ENCODE results near the gene SEMA5A. TPM values are rescaled to one million over a fixed set of nuclear protein-coding genes. Genes with fewer than 3 reads are reported as not detected.

The SEMA5A gene
- total RNA-seq, 1 donor from 2014 or later = under 0.01 TPM

DNA sequence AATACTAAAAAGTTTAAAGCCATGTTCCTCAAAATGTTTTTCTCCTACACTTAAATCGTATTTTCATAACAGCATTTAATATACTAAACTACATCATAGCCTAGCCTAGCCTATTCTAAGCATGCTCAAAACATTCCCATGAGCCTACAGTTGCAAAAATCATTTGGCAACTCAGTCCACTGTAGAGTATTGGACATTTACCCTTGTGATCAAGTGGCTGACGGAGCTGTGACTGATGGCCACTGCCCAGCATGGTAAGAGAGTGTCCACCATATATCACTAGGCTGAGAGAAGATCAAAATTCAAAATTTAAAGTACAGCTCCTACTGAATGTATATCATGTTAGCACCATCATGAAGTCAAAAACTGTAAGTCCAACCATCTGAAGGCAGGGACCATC is 30.9 kb downstream of the SEMA5A start:
- DNase-seq (ENCODE audit: low read depth in 2 of 2) = no peak

DNA sequence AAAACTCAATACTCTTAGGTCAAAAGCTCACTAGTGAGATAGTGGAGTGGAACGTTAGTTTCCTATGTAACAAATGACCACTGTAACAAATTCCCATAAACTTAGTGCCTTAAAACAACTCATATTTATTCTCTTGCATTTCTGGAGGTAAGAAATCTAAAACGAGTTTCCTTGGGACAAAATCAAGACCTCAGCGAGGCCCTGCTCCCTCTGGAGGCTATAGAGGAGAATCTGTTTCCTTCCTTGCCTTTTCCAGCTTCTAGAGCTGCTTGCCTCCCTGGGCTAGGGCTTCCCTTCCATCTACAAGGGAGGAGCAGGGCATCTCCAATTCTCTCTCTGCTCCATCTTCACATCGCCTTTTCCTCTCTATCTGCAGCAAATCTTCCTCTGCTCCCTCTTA is 32.0 kb downstream of the SEMA5A start:
- DNase-seq (ENCODE audit: low read depth in 2 of 2) = no peak

DNA sequence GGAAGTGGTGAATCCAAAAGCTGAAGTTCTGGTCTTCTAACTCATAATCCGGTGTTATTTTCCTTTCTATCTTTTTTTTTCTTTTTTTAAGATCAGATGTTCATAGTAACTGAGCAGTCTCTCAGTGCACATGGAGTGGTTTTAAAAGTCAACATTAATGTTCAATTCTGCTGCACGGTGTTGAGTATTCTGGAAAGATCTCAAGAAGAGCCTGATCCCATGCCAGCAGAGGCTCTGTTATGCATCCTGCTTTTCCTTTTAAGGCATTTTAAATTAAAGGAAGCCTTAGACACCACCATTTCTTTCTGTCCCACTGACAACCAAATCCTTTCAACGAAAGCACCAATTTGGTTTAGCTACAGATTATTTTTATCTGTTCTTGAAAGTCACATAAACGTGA is 33.4 kb downstream of the SEMA5A start:
- DNase-seq (ENCODE audit: low read depth in 2 of 2) = no peak

DNA sequence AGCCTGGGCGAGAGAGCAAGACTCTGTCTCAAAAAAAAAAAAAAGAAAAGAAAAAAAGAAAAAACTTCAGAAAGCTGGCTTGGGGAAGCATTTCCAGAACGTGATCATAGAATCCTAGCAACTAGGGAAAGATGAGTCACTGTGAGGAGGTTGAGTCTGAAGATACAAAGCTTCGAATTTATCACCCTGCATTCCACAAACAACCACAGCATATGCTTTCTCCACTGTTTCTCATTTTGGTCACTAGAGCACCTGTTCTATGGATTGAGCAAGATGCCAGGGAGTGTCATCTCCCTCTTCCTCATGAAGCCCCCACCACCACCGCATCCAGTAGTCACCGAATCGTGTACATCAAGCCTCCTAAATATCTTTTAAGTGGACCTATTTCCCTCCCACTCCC is 37.9 kb downstream of the SEMA5A start:
- no peak for DNase-seq (ENCODE audit: low read depth in 2 of 2)

DNA sequence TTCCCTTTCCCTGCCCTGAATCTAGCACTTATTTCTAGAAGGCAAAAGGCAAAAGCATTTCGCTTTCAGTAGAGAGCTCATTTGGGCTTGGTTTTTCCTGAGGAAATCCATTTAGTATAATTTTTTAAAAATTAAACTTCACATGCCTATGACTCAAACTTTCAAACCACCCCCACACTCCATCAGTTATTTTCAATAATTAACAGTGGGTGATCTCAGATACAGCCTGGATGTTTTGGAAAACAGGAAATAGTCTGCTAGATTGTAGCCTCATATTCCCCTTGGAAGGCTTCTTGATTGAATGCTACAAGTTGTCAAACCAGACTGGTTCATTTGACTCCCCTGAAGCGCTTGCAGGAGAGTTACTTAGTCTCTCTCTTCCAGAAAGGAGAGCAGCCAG is 40.6 kb downstream of the SEMA5A start:
- no peak for DNase-seq (ENCODE audit: low read depth in 2 of 2)

DNA sequence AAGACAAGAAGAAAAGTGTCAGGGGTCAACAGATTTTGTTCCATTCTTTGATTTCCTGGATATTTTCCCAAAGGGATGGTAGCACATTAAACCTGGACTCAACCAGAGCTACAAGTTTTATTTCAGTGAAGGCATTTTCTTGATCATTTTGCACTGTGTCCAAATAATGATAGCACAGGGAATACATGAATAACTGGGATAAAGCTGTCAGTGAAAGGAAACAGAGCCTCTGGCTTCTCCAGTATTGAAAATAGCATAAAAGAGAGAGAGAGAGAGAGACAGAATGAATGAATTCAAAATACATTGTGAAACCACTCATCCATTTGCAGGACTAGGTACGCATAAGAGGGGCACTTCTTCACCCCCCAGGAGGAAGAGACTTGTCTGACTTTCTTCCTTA is 43.0 kb downstream of the SEMA5A start:
- DNase-seq (ENCODE audit: low read depth in 2 of 2) = no peak

DNA sequence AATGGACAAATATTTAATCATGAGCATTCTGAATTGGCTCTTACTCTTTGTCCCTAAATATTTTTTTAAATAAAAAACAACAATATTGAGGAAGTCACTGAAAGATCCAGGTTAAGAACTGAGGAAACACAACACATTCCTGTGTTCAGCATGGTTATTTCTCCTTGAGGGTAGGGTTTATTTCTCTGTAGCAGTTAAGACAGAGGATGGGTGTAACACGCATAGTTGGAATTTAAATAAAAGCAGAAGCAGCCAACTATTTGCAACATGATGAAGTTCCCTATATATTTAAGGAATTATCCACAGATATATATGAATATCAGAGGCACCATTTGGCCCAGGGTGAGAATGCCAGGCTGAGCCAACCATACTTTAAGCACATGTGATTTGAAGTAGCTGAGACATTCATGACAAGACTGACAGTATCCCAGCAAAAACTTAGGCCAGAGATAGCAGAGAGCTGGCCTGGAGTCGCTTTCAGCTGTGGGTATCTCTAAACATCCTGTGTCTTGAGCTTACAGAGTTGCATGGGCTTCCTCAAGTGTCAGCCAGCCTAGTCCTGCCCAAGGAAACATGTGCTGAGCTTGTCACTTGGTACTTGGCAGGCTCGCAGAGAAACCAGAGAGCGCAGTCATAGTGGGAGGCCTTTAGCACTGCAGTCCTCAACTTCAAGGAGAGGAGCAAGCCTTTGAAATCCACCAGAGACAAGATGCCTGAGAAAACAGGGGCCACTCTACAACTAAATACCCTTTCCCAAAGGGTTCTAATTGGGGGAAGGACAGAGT is 43.6 kb downstream of the SEMA5A start:
- no peak for DNase-seq (ENCODE audit: low read depth in 2 of 2)

DNA sequence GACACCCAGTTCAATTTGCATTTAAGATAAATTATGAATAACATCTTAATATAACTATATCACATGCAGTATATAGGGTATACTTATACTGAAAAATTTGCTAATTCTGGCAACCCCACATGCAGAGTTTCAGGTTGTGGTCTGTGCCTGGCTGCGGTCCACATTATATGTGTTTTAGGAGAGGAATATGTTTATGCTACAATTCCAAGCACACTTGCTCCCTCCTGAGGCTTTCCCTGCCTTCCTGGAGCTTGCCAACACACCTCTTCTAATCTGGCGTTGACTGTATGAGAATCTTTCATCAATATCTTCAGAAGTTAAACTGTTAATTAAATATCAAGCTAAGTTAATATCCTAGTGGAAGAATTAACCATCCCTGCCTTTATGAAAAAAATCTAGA is 45.2 kb downstream of the SEMA5A start:
- DNase-seq (ENCODE audit: low read depth in 2 of 2) = no peak

DNA sequence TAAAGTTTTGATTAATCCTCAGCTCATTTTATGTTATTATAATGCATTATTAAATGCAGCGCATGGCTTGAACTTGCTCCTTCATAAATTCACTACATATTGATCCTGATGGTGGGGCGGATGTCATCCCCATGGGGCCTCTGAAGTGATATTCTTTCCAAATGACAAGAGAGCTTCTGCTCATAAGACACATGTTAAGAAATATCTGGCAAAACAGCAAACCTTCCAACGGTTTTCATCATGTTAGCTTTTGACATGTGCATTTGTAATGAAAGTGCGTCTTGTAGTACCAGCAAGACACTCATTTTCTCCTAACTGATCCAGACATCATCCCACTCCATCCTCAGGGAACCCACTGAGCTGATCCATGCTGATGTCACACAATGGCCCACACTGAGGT is 45.7 kb downstream of the SEMA5A start:
- DNase-seq (ENCODE audit: low read depth in 2 of 2) = no peak

DNA sequence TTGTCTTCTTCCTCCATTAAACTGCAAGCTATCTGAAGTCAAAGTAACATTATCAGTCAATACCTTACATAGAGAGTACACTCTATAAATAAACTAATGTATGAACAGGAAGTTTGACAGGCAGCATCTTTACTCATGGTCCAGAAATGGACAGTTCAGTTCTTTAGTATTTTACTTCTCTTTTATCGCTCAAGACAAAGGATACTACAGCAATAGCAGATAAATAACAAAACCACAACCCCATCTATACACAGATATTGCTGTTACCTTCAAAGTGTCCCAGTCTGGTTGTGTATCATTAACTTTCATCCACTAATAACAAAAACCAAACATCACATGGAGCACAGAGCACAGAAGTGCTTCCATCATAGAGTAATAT is 46.4 kb downstream of the SEMA5A start:
- no peak for DNase-seq (ENCODE audit: low read depth in 2 of 2)

DNA sequence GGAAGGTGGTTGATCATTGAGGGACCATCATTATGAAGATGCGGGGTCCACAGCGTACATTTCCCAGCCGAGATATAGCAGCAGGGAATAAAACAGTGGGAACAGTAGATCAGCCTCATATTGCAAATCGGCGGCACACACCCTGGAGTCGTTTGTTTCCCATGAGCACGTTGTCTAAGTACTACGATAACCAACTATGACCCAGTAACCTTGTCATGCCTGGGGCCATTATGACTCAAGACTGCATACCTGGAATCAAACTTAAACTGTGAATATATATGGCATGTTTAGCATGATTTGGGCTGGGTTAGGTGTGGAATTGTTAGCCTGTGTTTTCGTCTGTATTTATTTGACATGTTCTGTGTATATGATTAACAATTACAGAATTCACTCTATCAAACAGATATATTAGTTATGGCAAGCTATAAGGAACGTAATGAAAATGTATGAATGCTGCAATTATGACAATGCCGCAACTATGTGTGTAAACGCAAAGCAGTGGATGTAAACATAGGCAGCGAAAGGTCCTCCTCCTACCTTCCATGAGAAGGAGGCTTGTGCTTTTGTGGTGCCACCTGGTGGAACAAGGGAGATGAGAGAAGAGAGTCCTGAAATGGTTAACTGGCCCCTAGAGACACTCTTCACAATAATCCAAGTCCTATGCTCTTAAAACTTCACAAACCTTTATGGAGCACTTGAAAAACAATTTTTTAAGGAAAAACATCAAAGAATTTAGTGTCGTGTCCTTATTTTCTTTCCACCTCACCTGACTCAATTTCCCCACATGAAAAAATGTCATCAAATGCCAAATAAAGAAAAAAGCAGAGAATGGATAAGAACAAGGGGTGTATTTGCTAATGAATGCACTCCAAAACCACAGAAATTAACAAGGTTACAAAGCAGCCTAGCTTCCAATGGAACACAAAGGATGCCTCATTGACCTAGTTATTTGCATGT is 47.1 kb downstream of the SEMA5A start:
- DNase-seq (ENCODE audit: low read depth in 2 of 2) = peak in 1 of 2 donors; percentile 2

DNA sequence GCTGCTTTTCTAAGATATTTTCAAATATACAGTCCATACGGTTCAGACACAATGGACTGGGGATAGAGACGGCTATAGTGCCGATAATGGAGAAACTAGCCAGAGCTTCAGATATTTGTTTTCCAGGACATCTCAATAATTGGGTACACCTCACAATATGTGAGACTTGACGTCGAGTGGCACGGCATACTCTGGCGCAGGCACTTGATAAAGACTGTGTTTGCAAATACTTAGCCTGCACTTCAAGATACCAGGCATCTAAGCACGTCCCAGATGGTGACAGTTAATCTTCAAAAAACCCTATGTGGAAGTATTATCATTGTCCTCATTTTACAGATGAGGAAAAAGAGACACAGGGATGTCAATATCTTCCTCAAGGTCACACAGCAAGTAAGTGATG is 48.5 kb downstream of the SEMA5A start:
- DNase-seq (ENCODE audit: low read depth in 2 of 2) = no peak

DNA sequence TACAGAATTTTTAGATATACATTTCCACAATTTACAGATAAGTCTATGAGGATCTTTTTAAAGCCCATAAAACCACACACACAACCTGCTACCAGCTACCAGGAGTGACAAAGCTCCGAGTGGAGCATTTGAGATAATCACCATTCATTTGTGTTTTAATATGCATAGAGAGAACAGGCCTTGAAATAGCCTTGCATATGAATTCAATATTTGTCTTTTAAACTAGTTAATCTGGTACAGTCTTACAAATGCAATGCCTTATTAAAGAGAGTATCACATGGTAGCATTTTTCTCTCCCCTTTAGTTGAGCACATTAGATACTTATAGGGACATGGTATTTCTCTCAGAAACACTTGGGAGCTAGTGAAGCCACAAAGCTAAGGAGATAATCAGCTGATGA is 49.1 kb downstream of the SEMA5A start:
- DNase-seq (ENCODE audit: low read depth in 2 of 2) = no peak

DNA sequence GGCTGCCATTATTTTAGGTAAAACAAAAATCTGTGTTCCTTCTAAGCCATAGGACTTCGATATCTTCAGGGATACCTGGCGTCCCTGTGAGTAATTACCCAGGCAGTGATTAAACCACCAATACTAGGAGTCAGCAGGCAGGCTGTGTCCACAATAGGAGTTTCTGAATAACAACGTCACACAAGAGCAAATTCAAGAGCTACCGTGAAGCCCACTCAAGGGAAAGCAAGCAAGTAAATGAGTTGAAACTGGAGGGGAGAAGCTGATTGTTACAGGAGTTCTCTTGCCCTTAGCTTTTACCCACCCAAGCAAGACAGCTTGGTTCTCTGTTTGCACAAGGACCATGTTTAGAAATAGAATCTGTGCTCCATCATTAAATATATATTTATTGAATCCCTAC is 50.8 kb downstream of the SEMA5A start:
- no peak for DNase-seq (ENCODE audit: low read depth in 2 of 2)

DNA sequence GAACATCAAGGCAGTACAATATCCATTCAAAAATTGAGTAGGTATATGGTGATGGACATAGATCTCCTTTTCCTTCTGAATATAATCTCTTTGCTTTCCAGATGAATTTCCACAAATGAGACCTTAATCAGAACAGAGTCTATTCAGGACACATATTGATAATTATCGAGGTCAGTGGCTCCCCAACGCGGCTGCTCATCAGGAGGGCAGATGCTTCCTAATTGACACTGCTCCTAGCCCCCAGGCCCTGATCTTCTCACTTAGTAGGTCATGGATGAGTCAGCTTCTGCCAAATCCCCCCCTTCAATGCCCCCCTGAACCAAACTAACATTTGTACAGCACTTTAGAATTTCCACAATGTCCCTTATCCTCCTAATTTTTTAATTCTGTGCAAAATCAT is 51.6 kb downstream of the SEMA5A start:
- no peak for DNase-seq (ENCODE audit: low read depth in 2 of 2)

DNA sequence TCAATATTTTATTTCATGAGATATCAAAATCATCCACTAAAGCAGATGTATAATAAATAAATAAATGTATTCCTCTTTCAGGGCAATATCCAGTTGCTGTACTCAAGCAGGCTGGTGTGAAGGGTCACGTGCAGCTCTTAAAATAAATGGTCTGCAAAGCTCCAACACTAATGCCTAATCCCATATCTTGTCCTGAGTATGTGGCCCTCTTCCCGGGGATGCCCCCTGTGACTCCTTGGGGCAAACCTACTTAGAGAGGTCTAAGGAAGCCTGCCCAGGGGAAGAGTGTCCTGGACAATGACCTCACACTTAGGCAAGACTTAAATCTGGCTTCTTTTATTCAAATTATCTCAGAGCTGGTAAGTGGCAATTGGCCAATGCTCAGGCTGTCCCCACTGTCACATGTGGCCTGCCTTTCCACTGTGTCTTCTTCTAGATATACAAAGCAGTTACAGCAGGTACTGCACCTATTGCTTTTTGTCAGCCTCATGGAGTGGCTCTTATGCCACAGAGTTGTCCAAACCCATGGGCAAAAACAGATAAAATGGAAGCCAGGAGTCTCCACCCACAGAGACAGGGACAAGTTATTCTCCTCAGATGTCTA is 55.3 kb downstream of the SEMA5A start:
- no peak for DNase-seq (ENCODE audit: low read depth in 2 of 2)

DNA sequence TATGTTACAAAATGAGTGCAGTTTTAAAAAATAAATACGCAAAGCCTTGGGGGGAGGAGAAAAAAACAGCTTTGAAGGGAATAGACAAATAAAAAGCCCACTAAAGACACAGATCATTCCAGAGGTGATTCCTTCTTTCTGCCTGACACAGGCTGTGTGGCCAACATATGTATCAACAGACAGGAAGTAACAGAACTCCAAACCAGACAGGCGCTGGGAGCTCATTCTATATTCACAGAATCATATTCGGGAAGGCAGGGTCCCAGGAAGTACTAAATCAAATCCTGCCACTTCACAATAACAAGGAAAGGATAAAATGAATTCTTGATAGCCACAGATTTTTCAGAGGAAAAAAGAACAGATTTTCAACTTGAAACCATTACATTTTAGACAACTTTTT is 62.1 kb downstream of the SEMA5A start:
- no peak for DNase-seq (ENCODE audit: low read depth in 2 of 2)

DNA sequence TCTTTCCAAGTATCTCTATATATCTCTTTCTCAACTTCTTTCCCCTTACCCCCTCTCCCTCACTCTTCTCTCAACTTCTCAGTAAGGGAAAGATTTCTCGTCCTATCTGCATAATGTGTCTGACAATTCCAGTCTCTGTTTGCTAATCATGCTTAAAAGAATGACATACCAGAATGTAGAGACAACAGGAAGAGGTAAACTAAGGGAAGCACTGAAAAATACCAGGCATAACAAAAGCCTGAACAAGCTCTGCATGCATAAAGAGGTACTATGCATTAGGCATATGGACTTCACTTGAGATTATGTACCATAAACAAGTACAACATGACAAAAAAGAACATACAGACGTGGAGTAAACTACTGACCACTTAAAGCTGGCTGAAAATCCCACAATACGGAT is 62.6 kb downstream of the SEMA5A start:
- no peak for DNase-seq (ENCODE audit: low read depth in 2 of 2)

DNA sequence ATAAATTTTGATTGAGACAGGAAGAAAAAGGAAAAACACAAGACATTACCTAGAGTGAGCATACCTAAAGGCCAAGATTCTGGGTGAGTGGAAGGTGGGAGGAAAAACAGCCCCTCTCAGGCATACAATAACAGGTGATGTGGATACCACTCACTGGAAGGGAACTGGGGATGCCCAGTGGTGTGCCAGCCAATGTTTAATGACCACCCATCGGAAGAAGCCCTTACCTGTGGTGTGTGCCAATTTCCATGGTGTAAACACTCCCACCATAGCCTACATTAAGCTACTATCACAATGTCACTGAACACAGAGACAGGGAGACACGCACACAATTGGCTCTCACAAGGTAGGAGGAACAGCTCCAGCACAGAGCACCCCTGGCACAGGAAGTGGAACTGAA is 63.5 kb downstream of the SEMA5A start:
- DNase-seq (ENCODE audit: low read depth in 2 of 2) = no peak

DNA sequence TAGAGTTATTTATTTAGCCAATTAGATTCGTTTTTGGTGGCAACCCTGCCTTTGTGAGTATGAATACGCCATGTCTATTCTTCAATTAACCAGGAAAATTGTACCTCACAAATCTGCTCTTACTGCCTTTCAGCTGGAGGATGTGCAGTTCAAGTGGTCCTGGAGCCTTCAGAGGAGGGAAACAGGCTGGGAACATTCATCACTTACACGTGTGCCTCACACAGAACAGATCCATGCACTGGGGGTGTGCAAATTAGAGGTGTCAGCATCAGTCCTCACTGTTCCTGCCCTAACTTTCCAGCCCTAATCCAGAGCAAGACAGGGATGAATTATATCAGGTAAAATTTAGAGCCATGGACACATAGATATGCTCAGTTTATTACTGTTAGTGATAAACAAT is 65.4 kb downstream of the SEMA5A start:
- no peak for DNase-seq (ENCODE audit: low read depth in 2 of 2)

DNA sequence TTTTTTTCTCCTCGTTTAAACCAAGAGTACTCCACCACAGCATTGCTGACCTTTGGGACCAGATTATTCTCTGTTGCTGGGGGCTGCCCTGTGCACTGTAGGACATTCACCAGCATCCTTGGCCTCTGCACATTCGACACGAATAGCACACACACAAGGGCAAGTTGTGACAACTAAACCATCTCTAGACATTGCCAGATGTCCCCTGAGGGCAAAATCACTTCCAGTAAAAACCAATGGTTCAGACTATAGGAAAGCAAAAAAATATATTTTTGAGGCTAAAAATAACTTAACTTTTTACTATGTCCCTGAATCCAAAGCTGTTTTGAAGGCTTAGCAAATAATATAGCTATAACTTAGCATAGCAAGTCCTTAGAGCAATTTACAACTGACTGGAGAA is 65.9 kb downstream of the SEMA5A start:
- no peak for DNase-seq (ENCODE audit: low read depth in 2 of 2)

DNA sequence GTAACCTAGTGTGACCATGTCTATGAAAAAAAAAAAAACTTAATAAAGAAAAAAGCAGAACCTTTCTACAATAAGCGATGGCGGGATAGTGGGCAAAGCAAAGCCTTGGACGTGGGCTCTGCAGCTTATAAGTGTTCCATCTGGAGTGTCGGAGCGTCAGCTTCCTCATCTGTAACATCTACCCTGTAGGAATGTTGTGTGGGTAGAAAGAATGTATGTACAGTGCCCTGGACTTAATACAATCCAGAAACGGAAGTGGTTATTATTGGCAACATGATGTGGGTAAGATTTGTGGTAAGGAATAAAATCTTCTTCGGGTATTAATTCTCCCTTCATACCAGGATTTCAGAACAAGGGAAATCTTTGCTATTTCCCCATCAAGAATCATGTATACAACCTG is 66.5 kb downstream of the SEMA5A start:
- DNase-seq (ENCODE audit: low read depth in 2 of 2) = no peak

DNA sequence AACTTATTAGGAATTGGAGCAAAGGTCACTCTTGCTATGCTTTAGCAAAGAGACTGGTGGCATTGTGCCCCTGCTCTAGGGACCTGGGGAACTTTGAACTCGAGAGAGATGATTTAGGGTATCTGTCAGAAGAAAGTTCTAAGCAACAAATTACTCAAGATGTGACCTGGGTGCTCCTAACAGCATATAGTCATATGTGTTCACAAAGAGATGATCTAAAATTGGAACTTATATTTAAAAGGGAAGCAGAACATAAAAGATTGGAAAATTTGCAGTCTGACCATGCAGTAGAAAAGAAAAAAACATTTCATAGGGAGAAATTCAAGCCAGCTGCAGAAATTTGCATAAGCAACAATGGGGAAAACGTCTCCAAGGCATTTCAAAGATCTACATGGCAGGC is 68.3 kb downstream of the SEMA5A start:
- no peak for DNase-seq (ENCODE audit: low read depth in 2 of 2)
